ENCODE data around the gene SPAG16. TPM values are rescaled to one million over a fixed set of nuclear protein-coding genes. Genes with fewer than 3 reads are reported as not detected.
"Not testable (repeated sequence)": the region's sequence is repeated elsewhere in the genome, so short reads cannot be mapped to it uniquely, and the experiment has no call there.

Gene SPAG16
- total RNA-seq, 1 experiment from 2014 or later = 17.6 TPM

GRCh38 chr2:213376644-213377043 is 92.4 kb downstream of the SPAG16 start:
- peaks cover 3% of the 10 kb centered on the region; the same call in 1 of the 2 replicates for H3K27me3 ChIP-seq (replicated peaks)
- no peak for DNase-seq (ENCODE audit: low read depth in 1 of 2, low spot score in 2 of 2)
- no peaks in the 10 kb centered on the region for H3K4me1 ChIP-seq (replicated peaks)
- H3K36me3 ChIP-seq = no peaks in the 10 kb centered on the region
- H3K4me3 ChIP-seq = no peak overlapping the region
- no peak overlapping the region for H3K27ac ChIP-seq
- no peaks in the 10 kb centered on the region for H3K9me3 ChIP-seq (replicated peaks)

GRCh38 chr2:213407027-213407426 is 122.8 kb downstream of the SPAG16 start:
- not testable (repeated sequence) for DNase-seq (ENCODE audit: low read depth in 1 of 2, low spot score in 2 of 2); H3K36me3 ChIP-seq; H3K4me1 ChIP-seq (replicated peaks); H3K9me3 ChIP-seq (replicated peaks); H3K27me3 ChIP-seq (replicated peaks); H3K4me3 ChIP-seq; H3K27ac ChIP-seq

- H3K4me3 ChIP-seq; DNase-seq (ENCODE audit: low read depth in 1 of 2, low spot score in 2 of 2); H3K36me3 ChIP-seq; H3K27me3 ChIP-seq (replicated peaks); H3K4me1 ChIP-seq (replicated peaks); H3K9me3 ChIP-seq (replicated peaks); H3K27ac ChIP-seq: not testable (repeated sequence)
Measured at GRCh38 chr2:213408426-213409070, 124.3 kb downstream of the SPAG16 start.

GRCh38 chr2:213410687-213411086 is 126.4 kb downstream of the SPAG16 start:
- H3K4me3 ChIP-seq; H3K36me3 ChIP-seq; H3K9me3 ChIP-seq (replicated peaks); DNase-seq (ENCODE audit: low read depth in 1 of 2, low spot score in 2 of 2); H3K4me1 ChIP-seq (replicated peaks); H3K27ac ChIP-seq; H3K27me3 ChIP-seq (replicated peaks): not testable (repeated sequence)

- no peaks in the 10 kb centered on the region for H3K4me1 ChIP-seq (replicated peaks)
- H3K27me3 ChIP-seq (replicated peaks) = no peaks in the 10 kb centered on the region
- no peaks in the 10 kb centered on the region for H3K36me3 ChIP-seq
- DNase-seq (ENCODE audit: low read depth in 1 of 2, low spot score in 2 of 2) = no peak
- no peak overlapping the region for H3K27ac ChIP-seq
- H3K9me3 ChIP-seq (replicated peaks) = no peaks in the 10 kb centered on the region
- no peak overlapping the region for H3K4me3 ChIP-seq
Measured at GRCh38 chr2:213411582-213412289, 127.5 kb downstream of the SPAG16 start.

DNA sequence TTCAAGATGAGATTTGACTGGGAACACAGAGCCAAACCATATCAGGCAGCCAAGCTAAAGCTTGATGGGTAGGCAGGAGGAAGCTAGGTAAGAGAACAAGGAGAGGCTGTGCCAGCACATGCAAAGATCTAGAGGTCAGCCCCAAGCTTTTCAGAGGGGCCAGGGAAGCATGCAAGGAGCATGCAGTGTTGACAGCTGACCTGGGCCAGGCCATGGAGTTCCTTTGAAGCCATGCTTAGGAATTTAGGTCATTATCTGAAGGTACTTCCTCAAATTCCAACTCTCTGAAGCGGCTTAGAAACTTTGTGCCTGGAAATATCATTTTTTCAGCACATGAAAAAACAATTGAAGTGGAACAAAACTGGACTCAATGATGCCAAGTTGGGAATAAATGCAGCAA is 130.8 kb downstream of the SPAG16 start:
- H3K4me3 ChIP-seq = no peak overlapping the region
- DNase-seq (ENCODE audit: low read depth in 1 of 2, low spot score in 2 of 2) = no peak
- no peaks in the 10 kb centered on the region for H3K4me1 ChIP-seq (replicated peaks)
- H3K27me3 ChIP-seq (replicated peaks) = no peaks in the 10 kb centered on the region
- no peak overlapping the region for H3K27ac ChIP-seq
- H3K36me3 ChIP-seq = no peaks in the 10 kb centered on the region
- H3K9me3 ChIP-seq (replicated peaks) = no peaks in the 10 kb centered on the region

DNA sequence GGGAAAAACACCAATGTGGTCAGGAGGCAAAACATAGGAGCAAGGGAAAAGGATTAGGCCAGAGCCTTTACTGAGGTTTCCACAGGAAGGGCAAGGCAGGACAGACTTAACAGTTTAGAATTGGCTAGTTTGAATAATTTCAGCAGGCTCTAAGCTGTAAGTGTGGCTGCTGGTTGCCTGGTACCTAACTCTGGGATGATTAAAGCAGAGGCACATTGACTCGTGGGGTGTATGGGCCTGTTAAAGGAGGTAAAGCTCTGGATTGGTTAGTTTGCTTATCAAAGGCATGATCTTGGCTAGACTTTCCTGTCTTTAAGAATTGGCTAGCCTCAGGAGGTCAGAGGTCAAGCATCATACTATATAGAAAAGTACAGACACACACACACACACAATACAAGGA is 132.6 kb downstream of the SPAG16 start:
- no peaks in the 10 kb centered on the region for H3K27me3 ChIP-seq (replicated peaks)
- no peaks in the 10 kb centered on the region for H3K4me1 ChIP-seq (replicated peaks)
- H3K27ac ChIP-seq = no peak overlapping the region
- no peak overlapping the region for H3K4me3 ChIP-seq
- DNase-seq (ENCODE audit: low read depth in 1 of 2, low spot score in 2 of 2) = no peak
- no peaks in the 10 kb centered on the region for H3K9me3 ChIP-seq (replicated peaks)
- no peaks in the 10 kb centered on the region for H3K36me3 ChIP-seq

DNA sequence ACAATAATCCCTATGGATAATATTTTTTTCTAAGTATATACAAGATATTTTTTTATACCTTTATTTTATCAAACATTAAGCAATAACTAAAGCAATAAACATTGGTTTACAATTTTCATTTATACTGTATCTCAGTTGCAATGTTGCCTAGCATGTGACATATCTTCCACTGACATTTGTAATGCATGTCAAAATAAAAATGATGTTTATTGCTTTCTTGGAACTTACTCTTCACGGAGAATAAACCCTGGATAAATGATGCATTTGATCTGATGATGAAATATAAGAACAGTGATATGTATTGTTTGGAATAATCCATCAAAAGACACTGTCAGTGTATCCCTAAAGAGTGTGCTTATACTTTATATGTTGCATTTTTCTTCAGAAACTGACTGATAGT is 135.7 kb downstream of the SPAG16 start:
- H3K4me1 ChIP-seq (replicated peaks) = no peaks in the 10 kb centered on the region
- no peaks in the 10 kb centered on the region for H3K9me3 ChIP-seq (replicated peaks)
- no peaks in the 10 kb centered on the region for H3K36me3 ChIP-seq
- no peak overlapping the region for H3K27ac ChIP-seq
- no peak overlapping the region for H3K4me3 ChIP-seq
- H3K27me3 ChIP-seq (replicated peaks) = no peaks in the 10 kb centered on the region
- DNase-seq (ENCODE audit: low read depth in 1 of 2, low spot score in 2 of 2) = no peak

- Histone ChIP-seq H3K4me1 (replicated peaks) (no peaks in the 10 kb centered on the region), H3K27ac (no peak overlapping the region), H3K36me3 (no peaks in the 10 kb centered on the region), H3K27me3 (replicated peaks) (no peaks in the 10 kb centered on the region), H3K9me3 (replicated peaks) (no peaks in the 10 kb centered on the region), H3K4me3 (no peak overlapping the region)
- no peak for DNase-seq (ENCODE audit: low read depth in 1 of 2, low spot score in 2 of 2)
Measured at GRCh38 chr2:213420828-213421385, 136.6 kb downstream of the SPAG16 start.

- H3K9me3 ChIP-seq (replicated peaks) = no peaks in the 10 kb centered on the region
- H3K36me3 ChIP-seq = no peaks in the 10 kb centered on the region
- H3K4me3 ChIP-seq = no peak overlapping the region
- H3K4me1 ChIP-seq (replicated peaks) = no peaks in the 10 kb centered on the region
- no peaks in the 10 kb centered on the region for H3K27me3 ChIP-seq (replicated peaks)
- H3K27ac ChIP-seq = no peak overlapping the region
- no peak for DNase-seq (ENCODE audit: low read depth in 1 of 2, low spot score in 2 of 2)
Measured at GRCh38 chr2:213422211-213422610, 137.9 kb downstream of the SPAG16 start.

- H3K27ac ChIP-seq = no peak overlapping the region
- H3K4me1 ChIP-seq (replicated peaks) = no peaks in the 10 kb centered on the region
- no peak for DNase-seq (ENCODE audit: low read depth in 1 of 2, low spot score in 2 of 2)
- H3K9me3 ChIP-seq (replicated peaks) = no peaks in the 10 kb centered on the region
- H3K36me3 ChIP-seq = no peaks in the 10 kb centered on the region
- no peaks in the 10 kb centered on the region for H3K27me3 ChIP-seq (replicated peaks)
- no peak overlapping the region for H3K4me3 ChIP-seq
Measured at GRCh38 chr2:213425618-213426017, 141.4 kb downstream of the SPAG16 start.

- Histone ChIP-seq H3K4me1 (replicated peaks) (no peaks in the 10 kb centered on the region), H3K9me3 (replicated peaks) (no peaks in the 10 kb centered on the region), H3K27me3 (replicated peaks) (no peaks in the 10 kb centered on the region), H3K27ac (no peak overlapping the region), H3K36me3 (no peaks in the 10 kb centered on the region), H3K4me3 (no peak overlapping the region)
- DNase-seq (ENCODE audit: low read depth in 1 of 2, low spot score in 2 of 2) = no peak
Measured at GRCh38 chr2:213429516-213429915, 145.3 kb downstream of the SPAG16 start.

DNA sequence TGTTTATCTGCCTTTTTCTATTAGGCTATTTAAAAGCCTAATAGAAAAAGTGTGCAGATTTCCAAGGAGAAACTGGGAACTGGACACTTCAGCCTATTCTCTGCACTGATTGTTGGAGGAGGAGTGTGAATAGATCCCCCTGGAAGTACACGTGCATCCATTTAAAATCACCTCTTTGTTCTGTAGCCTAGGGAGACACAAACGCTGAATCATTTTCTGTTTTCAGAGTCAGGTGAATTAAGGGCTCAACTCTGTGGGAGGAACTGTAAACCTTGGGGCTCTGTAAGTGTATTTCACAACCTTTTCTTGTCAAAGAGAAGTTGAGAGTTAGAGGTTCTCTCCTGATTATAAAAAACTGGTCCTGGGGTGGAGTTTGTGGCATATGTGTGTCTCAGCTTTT is 159.7 kb downstream of the SPAG16 start:
- no peak for DNase-seq (ENCODE audit: low read depth in 1 of 2, low spot score in 2 of 2)
- H3K4me1 ChIP-seq (replicated peaks) = no peaks in the 10 kb centered on the region
- H3K27ac ChIP-seq = no peak overlapping the region
- H3K9me3 ChIP-seq (replicated peaks) = peaks cover 3% of the 10 kb centered on the region; the same call in 1 of the 2 replicates
- no peaks in the 10 kb centered on the region for H3K27me3 ChIP-seq (replicated peaks)
- H3K36me3 ChIP-seq = no peaks in the 10 kb centered on the region
- H3K4me3 ChIP-seq = no peak overlapping the region

DNA sequence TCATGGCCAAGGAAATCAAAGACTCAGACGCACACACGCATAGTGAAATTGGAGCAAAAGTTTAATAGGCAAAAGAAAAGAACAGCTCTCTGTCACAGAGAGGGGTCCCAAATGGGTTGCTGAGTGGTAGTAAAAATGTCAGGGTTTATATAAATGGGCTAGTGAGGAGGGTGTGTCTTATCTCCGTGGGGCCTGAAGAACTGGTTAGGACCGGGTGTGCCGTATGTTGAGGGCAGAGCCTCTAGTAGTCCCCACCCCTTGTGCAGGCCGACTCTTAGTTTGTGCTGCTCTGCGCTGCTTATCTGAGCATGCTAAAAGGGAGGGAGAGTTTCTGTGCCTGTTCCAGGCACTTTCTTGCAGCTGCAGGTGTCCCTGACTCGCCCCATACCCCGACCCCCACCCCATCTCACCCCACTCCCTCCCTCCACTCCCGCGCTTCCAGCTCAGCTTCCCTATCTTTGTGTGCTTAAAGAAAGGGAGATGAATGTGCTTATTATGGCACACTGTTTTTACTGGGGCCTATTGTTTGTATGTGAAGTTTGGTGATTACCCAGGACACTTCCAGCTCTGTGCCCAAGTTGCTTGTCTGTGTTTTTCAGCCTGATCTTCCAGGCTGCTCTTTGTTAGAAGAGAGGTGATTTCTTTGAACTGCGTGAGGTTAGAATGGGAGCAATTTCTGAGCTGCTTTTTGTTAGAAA is 167.4 kb downstream of the SPAG16 start:
- Histone ChIP-seq H3K27ac (no peak overlapping the region), H3K27me3 (replicated peaks) (no peaks in the 10 kb centered on the region), H3K4me1 (replicated peaks) (no peaks in the 10 kb centered on the region), H3K4me3 (no peak overlapping the region), H3K36me3 (no peaks in the 10 kb centered on the region), H3K9me3 (replicated peaks) (no peaks in the 10 kb centered on the region)
- DNase-seq (ENCODE audit: low read depth in 1 of 2, low spot score in 2 of 2) = no peak
